Lung (tissue), 12 donors: ENCODE results near the gene CHST11. TPM values are rescaled to one million over a fixed set of nuclear protein-coding genes. Genes with fewer than 3 reads are reported as not detected.
"Not testable (repeated sequence)": the region's sequence is repeated elsewhere in the genome, so short reads cannot be mapped to it uniquely, and the experiment has no call there.

Source experiments
- ATAC-seq: fragments of 200-7000 bp; cut with Tn5 transposase; one replicate; pipeline ENCODE4 v1.9.1; 2020; ENCODE audit warnings: moderate number of reproducible peaks; ENCODE audit not compliant: insufficient read depth, low FRiP score
- DNase-seq, 3 donors: peaks; one replicate each; pipeline ENCODE4 v3.0.0-alpha.2; 2013 to 2017
- H3K27ac ChIP-seq, 2 donors: one replicate each; pipeline ENCODE4 v1.5.1; 2013; ENCODE audit warnings: mild to moderate bottlenecking in 2 of 2, moderate library complexity in 2 of 2, control low read depth in 1 of 2, inconsistent platforms in 1 of 2, low read depth in 1 of 2, low read length in 1 of 2
- H3K27me3 ChIP-seq, 3 donors: one replicate each; pipeline ENCODE4 v1.5.1; 2013; ENCODE audit warnings: low read length in 2 of 3; ENCODE audit not compliant: control insufficient read depth in 3 of 3, insufficient read depth in 3 of 3
- H3K36me3 ChIP-seq, 4 donors: one replicate each; pipeline ENCODE4 v1.5.1; 2013; ENCODE audit warnings: low read length in 4 of 4, mild to moderate bottlenecking in 1 of 4, moderate library complexity in 1 of 4; ENCODE audit not compliant: control insufficient read depth in 4 of 4, insufficient read depth in 4 of 4
- H3K4me1 ChIP-seq, 5 donors: one replicate each; pipeline ENCODE4 v1.5.1; 2013; ENCODE audit warnings: low read length in 5 of 5, mild to moderate bottlenecking in 2 of 5, moderate library complexity in 1 of 5; ENCODE audit not compliant: control insufficient read depth in 5 of 5, insufficient read depth in 5 of 5
- H3K4me3 ChIP-seq: one replicate; pipeline ENCODE4 v1.5.1; 2013; ENCODE audit warnings: mild to moderate bottlenecking, control low read depth, moderate library complexity
- H3K9ac ChIP-seq, 2 donors: one replicate each; pipeline ENCODE4 v1.5.1; 2013; ENCODE audit warnings: low read length in 2 of 2, control low read depth in 1 of 2; ENCODE audit not compliant: insufficient read depth in 1 of 2
- H3K9me3 ChIP-seq, 4 donors: one replicate each; pipeline ENCODE4 v1.5.1; 2013; ENCODE audit warnings: low read length in 3 of 4, mild to moderate bottlenecking in 1 of 4, moderate library complexity in 1 of 4; ENCODE audit not compliant: control insufficient read depth in 4 of 4, insufficient read depth in 3 of 4
- WGBS, 2 donors: extraction: QIAGEN DNeasy Blood & Tissue Kit; methylation state at CpG; one replicate each; pipeline ENCODE4 v1.1.7; 2013; 5-methylcytosine and 5-hydroxymethylcytosine counted together
- polyA plus RNA-seq, 2 donors: library from polyadenylated mRNA; stranded (reverse); fragments of 200-250 nt; gene quantifications; one replicate each; pipeline ENCODE4 v1.2.1, GENCODE V29; 2013
- total RNA-seq, 2 donors: library from RNA; depleted of rRNA in 1 of 2; stranded (reverse); fragments of >200 nt in 1 of 2; gene quantifications; one replicate each; pipeline ENCODE4 v1.2.1, GENCODE V29; 2014 to 2021
- TF ChIP-seq, protein P1 (sequence below): IDR thresholded peaks from 2 replicates; pipeline ENCODE4 v1.5.1; 2012; ENCODE audit warnings: mild to moderate bottlenecking; ENCODE audit errors: control extremely low read depth, extremely low read depth
- donor health status: control.
- donor health status: control.
- donor health status: Bipolar disorder and iron deficiency.
- donor health status: healthy.
- donor health status: DM: yes; HTN: yes; CAD: no.

CHST11 gene
- total and polyA plus RNA-seq, 4 donors = 9.0 to 63.2 (median 27.7) TPM

DNA sequence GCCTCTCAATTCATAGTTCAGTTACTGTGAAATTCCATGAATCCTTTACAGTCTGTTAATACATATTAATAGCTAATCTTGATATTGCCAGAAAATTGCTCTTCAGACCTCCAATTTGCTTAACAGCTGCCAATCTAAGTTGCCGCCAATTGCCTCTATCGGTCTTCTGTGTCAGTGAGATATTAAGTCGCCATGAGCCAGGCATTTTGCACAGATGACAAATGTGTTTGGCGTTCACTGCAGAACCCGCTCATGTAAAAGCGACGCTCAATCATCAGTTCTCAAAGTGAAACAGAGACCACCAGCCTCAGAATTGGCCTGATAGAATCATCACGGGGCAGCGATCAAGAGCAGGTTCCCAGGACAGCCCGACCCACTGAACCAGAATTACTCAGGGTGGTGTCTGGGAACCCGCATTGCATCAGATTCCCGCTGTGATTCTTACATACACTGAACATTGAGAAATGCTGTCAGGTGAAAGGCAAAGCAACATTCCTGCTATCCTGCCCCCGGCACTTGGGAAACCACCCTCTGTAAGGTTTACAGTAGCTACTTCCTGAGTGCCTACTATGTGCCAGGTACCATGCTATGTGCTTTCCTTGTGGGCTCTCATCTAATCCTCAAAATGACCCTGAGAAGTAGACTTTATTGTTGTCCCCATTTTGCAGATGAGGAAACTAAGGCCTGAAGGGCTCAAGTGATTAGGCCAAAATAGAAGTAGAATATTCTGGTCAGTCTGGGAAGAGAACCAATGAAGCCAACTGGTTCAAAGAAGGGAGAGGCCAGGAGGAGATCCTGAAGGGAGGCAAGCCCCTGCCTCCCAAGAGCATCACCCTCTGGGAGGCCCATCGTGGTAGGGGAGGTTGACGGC lies 285.0 kb downstream of the CHST11 start:
- no peaks in the 10 kb centered on the region for H3K27me3 ChIP-seq
- peaks cover 0 to 17% (median 15%) of the 10 kb centered on the region in 5 donors for H3K4me1 ChIP-seq
- TF ChIP-seq, protein P1, sequence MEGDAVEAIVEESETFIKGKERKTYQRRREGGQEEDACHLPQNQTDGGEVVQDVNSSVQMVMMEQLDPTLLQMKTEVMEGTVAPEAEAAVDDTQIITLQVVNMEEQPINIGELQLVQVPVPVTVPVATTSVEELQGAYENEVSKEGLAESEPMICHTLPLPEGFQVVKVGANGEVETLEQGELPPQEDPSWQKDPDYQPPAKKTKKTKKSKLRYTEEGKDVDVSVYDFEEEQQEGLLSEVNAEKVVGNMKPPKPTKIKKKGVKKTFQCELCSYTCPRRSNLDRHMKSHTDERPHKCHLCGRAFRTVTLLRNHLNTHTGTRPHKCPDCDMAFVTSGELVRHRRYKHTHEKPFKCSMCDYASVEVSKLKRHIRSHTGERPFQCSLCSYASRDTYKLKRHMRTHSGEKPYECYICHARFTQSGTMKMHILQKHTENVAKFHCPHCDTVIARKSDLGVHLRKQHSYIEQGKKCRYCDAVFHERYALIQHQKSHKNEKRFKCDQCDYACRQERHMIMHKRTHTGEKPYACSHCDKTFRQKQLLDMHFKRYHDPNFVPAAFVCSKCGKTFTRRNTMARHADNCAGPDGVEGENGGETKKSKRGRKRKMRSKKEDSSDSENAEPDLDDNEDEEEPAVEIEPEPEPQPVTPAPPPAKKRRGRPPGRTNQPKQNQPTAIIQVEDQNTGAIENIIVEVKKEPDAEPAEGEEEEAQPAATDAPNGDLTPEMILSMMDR = no peak
- H3K9me3 ChIP-seq = no peaks in the 10 kb centered on the region
- H3K36me3 ChIP-seq = no peaks in the 10 kb centered on the region
- H3K27ac ChIP-seq = no peak overlapping the region
- 87% methylated on average over 15 of the region's 15 CpGs for WGBS, 2 donors
- no peak overlapping the region for H3K9ac ChIP-seq
- DNase-seq (no peak), ATAC-seq (no peak)
- H3K4me3 ChIP-seq = no peak overlapping the region

DNA sequence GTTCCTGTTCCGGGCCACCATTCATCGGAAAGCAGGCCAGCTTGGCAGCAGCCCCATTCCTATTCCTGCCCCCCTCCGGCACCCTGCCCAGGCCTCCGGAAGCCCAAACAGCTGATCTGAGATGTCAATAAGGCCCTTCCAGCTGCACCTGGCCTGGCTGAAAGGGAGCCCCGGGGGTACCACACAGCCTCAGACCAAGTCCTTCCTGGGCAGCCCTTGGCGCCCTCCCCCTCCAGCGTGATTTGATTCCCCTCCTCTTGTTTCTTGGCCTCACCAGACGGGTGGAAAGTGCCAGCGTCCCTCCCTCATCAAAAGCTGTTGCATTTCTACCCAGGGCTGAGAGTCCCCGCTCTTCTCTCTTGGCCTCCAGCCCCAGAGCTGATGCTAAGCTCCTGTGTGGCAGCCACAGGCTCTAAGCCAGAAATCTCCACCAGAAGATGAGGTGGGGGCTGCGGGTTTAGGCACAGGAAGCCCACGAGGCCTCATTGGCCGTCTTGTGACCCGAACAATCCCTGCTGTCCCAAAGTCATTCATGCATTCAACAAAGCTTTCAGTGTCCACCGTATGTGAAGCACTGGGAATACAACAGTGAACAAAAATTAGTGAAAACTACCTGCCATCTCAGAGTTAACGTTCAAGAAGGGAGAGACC lies 285.9 kb downstream of the CHST11 start:
- Histone ChIP-seq H3K4me3 (no peak overlapping the region), H3K27me3 (no peaks in the 10 kb centered on the region), H3K9ac (no peak overlapping the region), H3K36me3 (no peaks in the 10 kb centered on the region), H3K9me3 (no peaks in the 10 kb centered on the region), H3K27ac (no peak overlapping the region), H3K4me1 (peaks cover 0 to 16% (median 13%) of the 10 kb centered on the region in 5 donors)
- DNase-seq = peak in 1 of 3 donors; percentile 41
- no peak for ATAC-seq
- WGBS, 2 donors = 52 to 63% methylated on average over 15 to 16 of the region's 16 CpGs
- TF ChIP-seq, protein P1 = no peak

DNA sequence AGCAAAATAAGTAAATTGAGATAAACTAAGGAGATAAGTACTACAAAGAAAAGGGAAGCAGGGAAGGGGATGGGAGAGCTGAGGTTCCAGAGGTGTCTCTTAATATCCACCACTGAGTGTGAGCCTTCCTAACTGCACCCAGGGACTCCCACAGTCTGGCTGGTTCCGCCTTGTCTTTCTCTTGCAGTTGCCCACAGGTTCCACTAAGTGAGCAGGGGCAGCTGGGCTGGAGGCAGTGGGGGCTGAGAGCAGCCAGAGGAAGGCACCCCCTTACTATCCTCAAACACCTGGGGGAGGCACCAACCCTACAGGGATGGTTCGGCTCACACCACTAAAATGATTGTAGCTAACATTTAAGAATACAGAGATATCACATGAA lies 286.4 kb downstream of the CHST11 start:
- WGBS, 2 donors = 94 to 100% methylated on average over 2 of the region's 2 CpGs
- Histone ChIP-seq H3K9ac (no peak overlapping the region), H3K4me3 (no peak overlapping the region), H3K36me3 (no peaks in the 10 kb centered on the region), H3K27ac (no peak overlapping the region), H3K9me3 (no peaks in the 10 kb centered on the region), H3K27me3 (no peaks in the 10 kb centered on the region), H3K4me1 (peaks cover 0 to 15% (median 8%) of the 10 kb centered on the region in 5 donors)
- DNase-seq = no peak
- TF ChIP-seq, protein P1 = no peak
- ATAC-seq = no peak

DNA sequence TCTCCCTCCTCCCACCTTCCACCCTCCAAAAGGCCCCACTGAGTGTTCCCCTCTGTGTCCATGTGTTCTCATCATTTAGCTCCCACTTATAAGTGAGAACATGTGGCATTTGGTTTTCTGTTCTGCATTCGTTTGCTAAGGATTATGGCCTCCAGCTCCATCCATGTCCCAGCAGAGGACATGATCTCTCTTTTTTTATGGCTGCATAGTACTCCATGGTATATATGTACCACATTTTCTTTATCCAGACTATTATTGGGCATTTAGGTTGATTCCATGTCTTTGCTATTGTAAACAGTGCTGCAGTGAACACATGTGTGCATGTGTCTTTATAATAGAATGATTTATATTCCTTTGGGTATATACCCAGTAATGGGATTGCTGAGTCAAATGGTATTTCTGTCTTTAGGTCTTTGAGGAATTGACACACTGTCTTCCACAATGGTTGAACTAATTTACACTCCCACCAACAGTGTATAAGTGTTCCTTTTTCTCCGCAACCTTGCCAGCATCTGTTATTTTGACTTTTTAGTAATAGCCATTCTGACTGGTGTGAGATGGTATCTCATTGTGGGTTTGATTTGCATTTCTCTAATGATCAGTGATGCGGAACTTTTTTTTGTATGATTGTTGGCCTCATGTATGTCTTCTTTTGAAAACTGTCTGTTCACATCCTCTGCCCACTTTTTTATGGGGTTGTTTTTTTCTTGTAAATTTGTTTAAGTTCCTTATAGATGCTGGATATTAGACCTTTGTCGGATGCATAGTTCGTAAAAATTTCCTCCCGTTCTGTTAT lies 287.2 kb downstream of the CHST11 start:
- not testable (repeated sequence) for H3K9me3 ChIP-seq, H3K4me3 ChIP-seq, DNase-seq, H3K36me3 ChIP-seq, H3K27ac ChIP-seq, H3K27me3 ChIP-seq, ATAC-seq, H3K9ac ChIP-seq
- peaks cover 0 to 20% (median 8%) of the 10 kb centered on the region in 5 donors for H3K4me1 ChIP-seq
- WGBS, 2 donors = 96 to 99% methylated on average over 6 of the region's 6 CpGs
